GM23248 (cell line): Measurements from ENCODE around the gene PICALM.

Source experiments
- EZH2 ChIP-seq: fragments of 200-600 bp; sonication (generic); IDR thresholded peaks from 2 replicates; pipeline ENCODE4 v1.6.1; 2018; ENCODE audit warnings: antibody characterized with exemption, mild to moderate bottlenecking; ENCODE audit not compliant: insufficient read depth, poor library complexity, severe bottlenecking
- EZH2phosphoT487 ChIP-seq: fragments of 200-600 bp; sonication (generic); IDR thresholded peaks from 2 replicates; pipeline ENCODE4 v1.6.1; 2018; ENCODE audit warnings: antibody characterized with exemption, moderate library complexity, mild to moderate bottlenecking, low read depth; ENCODE audit not compliant: insufficient read depth

- TF ChIP-seq EZH2phosphoT487 = no peak
- no peak for TF ChIP-seq EZH2
Measured at GRCh38 chr11:86060544-86060943, 8.3 kb downstream of the PICALM start.
